HCT116 (cell line): Measurements from ENCODE around the gene GMIP. TPM values are rescaled to one million over a fixed set of nuclear protein-coding genes. Genes with fewer than 3 reads are reported as not detected.

Experiments used
- ATAC-seq: fragments of 200-7000 bp; cut with Tn5 transposase; 2 replicates; pipeline ENCODE4 v1.9.1; 2020; ENCODE audit warnings: mild to moderate bottlenecking, moderate library complexity
- BruUV-seq: library from RNA; stranded (reverse); fragments of 400-500 nt; replicated peaks from 2 replicates; lab custom pipeline; 2021; lab: Mats Ljungman, UMichigan
- CTCF ChIA-PET: fragments of 300-600 bp; sonication (Branson Sonifier 250); formaldehyde crosslinking; loops from one replicate; lab custom pipeline; 2021; ENCODE audit warnings: antibody characterized with exemption; lab: Charles Lee
- POLR2A ChIA-PET: fragments of 300-600, 350-600 bp; sonication (Branson Sonifier 250); formaldehyde crosslinking; loops from one replicate; lab custom pipeline; 2021; ENCODE audit warnings: antibody characterized with exemption; lab: Charles Lee
- RAD21 ChIA-PET, 2 experiments: fragments of 300-600 bp; sonication (Branson Sonifier 250); formaldehyde crosslinking; loops; one replicate each; lab custom pipeline; 2023; ENCODE audit warnings: low total read pairs in 2 of 2; ENCODE audit not compliant: uncharacterized antibody in 2 of 2, unreplicated experiment in 2 of 2, low non-redundant PET in 1 of 2; lab: Charles Lee
- DNase-seq: peaks from one replicate; pipeline ENCODE4 v3.0.0-alpha.2; 2010; ENCODE audit warnings: low read depth, low spot score
- H2AFZ ChIP-seq: fragments of 200-600 bp; shearing (Covaris generic), sonication (generic); 2 replicates; pipeline ENCODE4 v1.6.1; 2017; ENCODE audit warnings: low read depth, mixed run types, mixed read lengths, antibody characterized with exemption, low read length; ENCODE audit not compliant: poor library complexity, severe bottlenecking
- H3K27ac ChIP-seq: 2 replicates; pipeline ENCODE4 v1.5.1; 2012; ENCODE audit warnings: low read depth, low read length
- H3K27me3 ChIP-seq: fragments of 200-600 bp; sonication (generic); 2 replicates; pipeline ENCODE4 v1.6.1; 2016; ENCODE audit warnings: mixed run types, low read length, mixed read lengths; ENCODE audit not compliant: insufficient read depth
- H3K36me3 ChIP-seq, 2 experiments: fragments of 200-500 bp in 1 of 2; fragments of 200-600 bp in 1 of 2; sonication (Bioruptor generic) in 1 of 2; sonication (generic) in 1 of 2; 2 replicates each; pipeline versions ENCODE4 v1.5.1 to v1.6.1; 2014 to 2016; ENCODE audit warnings: low read length in 2 of 2, inconsistent platforms in 1 of 2, mixed read lengths in 1 of 2, mixed run types in 1 of 2; ENCODE audit not compliant: insufficient read depth in 2 of 2, control insufficient read depth in 1 of 2
- H3K4me1 ChIP-seq, 2 experiments: fragments of 200-600 bp in 1 of 2; sonication (generic) in 1 of 2; 2 replicates each; pipeline versions ENCODE4 v1.5.1 to v1.6.1; 2012 to 2017; ENCODE audit warnings: low read length in 2 of 2, inconsistent platforms in 1 of 2, mild to moderate bottlenecking in 1 of 2, mixed read lengths in 1 of 2, mixed run types in 1 of 2, moderate library complexity in 1 of 2; ENCODE audit not compliant: insufficient read depth in 2 of 2, control insufficient read depth in 1 of 2
- H3K4me2 ChIP-seq: fragments of 200-600 bp; sonication (generic); 2 replicates; pipeline ENCODE4 v1.6.1; 2017; ENCODE audit warnings: mixed run types, low read length, mixed read lengths
- H3K4me3 ChIP-seq, 2 experiments: fragments of 200-600 bp in 1 of 2; sonication (generic) in 1 of 2; replicated peaks in 1 of 2; 2 replicates each; pipeline ENCODE4 v1.5.1; 2011 to 2016; ENCODE audit warnings: low read length in 2 of 2, control low read depth in 1 of 2, low read depth in 1 of 2, mild to moderate bottlenecking in 1 of 2, mixed read lengths in 1 of 2, mixed run types in 1 of 2
- H3K79me2 ChIP-seq: fragments of 200-600 bp; sonication (generic); 2 replicates; pipeline ENCODE4 v1.6.1; 2017; ENCODE audit warnings: mild to moderate bottlenecking, mixed run types, low read length, moderate library complexity, mixed read lengths; ENCODE audit not compliant: insufficient read depth
- H3K9ac ChIP-seq: fragments of 200-600 bp; sonication (generic); 2 replicates; pipeline ENCODE4 v1.6.1; 2016; ENCODE audit warnings: low read length, mixed read lengths
- H3K9me2 ChIP-seq: fragments of 200-600 bp; sonication (generic), shearing (Covaris generic); 2 replicates; pipeline ENCODE4 v1.6.1; 2017; ENCODE audit warnings: mixed run types, mild to moderate bottlenecking, moderate library complexity; ENCODE audit not compliant: insufficient read depth
- H3K9me3 ChIP-seq, 2 experiments: fragments of 200-500 bp in 1 of 2; fragments of 200-600 bp in 1 of 2; sonication (Bioruptor generic) in 1 of 2; sonication (generic) in 1 of 2; 2 replicates each; pipeline ENCODE4 v1.6.1; 2014 to 2017; ENCODE audit warnings: low read length in 2 of 2, mixed read lengths in 2 of 2, inconsistent platforms in 1 of 2, low read depth in 1 of 2, mild to moderate bottlenecking in 1 of 2, mixed run types in 1 of 2, moderate library complexity in 1 of 2; ENCODE audit not compliant: control insufficient read depth in 1 of 2, insufficient read depth in 1 of 2
- H4K20me1 ChIP-seq: fragments of 200-600 bp; sonication (generic), shearing (Covaris generic); 2 replicates; pipeline ENCODE4 v1.6.1; 2017; ENCODE audit warnings: mixed run types, mild to moderate bottlenecking, moderate library complexity; ENCODE audit not compliant: insufficient read depth
- CBX3 ChIP-seq: IDR thresholded peaks from 2 replicates; pipeline ENCODE4 v1.6.1; 2012; ENCODE audit warnings: low read depth
- ELF1 ChIP-seq: IDR thresholded peaks from 2 replicates; pipeline ENCODE4 v1.6.1; 2012; ENCODE audit warnings: low read depth, borderline replicate concordance
- EZH2 ChIP-seq: fragments of 200-600 bp; sonication (generic); IDR thresholded peaks from 2 replicates; pipeline ENCODE4 v1.6.1; 2017; ENCODE audit warnings: antibody characterized with exemption, mixed run types
- EZH2phosphoT487 ChIP-seq: fragments of 200-600 bp; IDR thresholded peaks from 2 replicates; pipeline ENCODE4 v1.6.1; 2018; ENCODE audit warnings: antibody characterized with exemption, borderline replicate concordance
- FOSL1 ChIP-seq: IDR thresholded peaks from 2 replicates; pipeline ENCODE4 v1.6.1; 2012; ENCODE audit warnings: low read depth
- JUND ChIP-seq: IDR thresholded peaks from 2 replicates; pipeline ENCODE4 v1.6.1; 2012
- POLR2A ChIP-seq: IDR thresholded peaks from 2 replicates; pipeline ENCODE4 v1.7.0; 2011; ENCODE audit warnings: borderline replicate concordance; ENCODE audit not compliant: insufficient read depth, insufficient read length; ENCODE audit errors: extremely low read depth
- RAD21 ChIP-seq: IDR thresholded peaks from 2 replicates; pipeline ENCODE4 v1.6.1; 2012; ENCODE audit warnings: low read depth, mild to moderate bottlenecking
- REST ChIP-seq: IDR thresholded peaks from 2 replicates; pipeline ENCODE4 v1.6.1; 2012; ENCODE audit warnings: low read depth
- SIN3A ChIP-seq: IDR thresholded peaks from 2 replicates; pipeline ENCODE4 v1.6.1; 2012; ENCODE audit warnings: low read depth
- ZBTB33 ChIP-seq: IDR thresholded peaks from 2 replicates; pipeline ENCODE4 v1.6.1; 2011; ENCODE audit warnings: mild to moderate bottlenecking, low read length, moderate library complexity; ENCODE audit not compliant: insufficient replicate concordance; ENCODE audit errors: extremely low read depth
- ZFX ChIP-seq: fragments of 450-650 bp; IDR thresholded peaks from 2 replicates; pipeline ENCODE4 v1.6.1; 2017
- intact Hi-C: fragments of 100-400 bp; cut with micrococcal nuclease; formaldehyde crosslinking; loops from 2 replicates; pipeline ENCODE4 v1.10.0; 2022
- total RNA-seq: library from RNA; stranded (reverse); gene quantifications from one replicate; pipeline ENCODE4 v1.2.1, GENCODE V29; 2021; ENCODE audit not compliant: unreplicated experiment
- TF ChIP-seq, protein P1 (sequence below): IDR thresholded peaks from 2 replicates; pipeline ENCODE4 v1.6.1; 2012

GMIP gene
- total RNA-seq, 1 experiment from 2014 or later = 16.3 TPM

DNA sequence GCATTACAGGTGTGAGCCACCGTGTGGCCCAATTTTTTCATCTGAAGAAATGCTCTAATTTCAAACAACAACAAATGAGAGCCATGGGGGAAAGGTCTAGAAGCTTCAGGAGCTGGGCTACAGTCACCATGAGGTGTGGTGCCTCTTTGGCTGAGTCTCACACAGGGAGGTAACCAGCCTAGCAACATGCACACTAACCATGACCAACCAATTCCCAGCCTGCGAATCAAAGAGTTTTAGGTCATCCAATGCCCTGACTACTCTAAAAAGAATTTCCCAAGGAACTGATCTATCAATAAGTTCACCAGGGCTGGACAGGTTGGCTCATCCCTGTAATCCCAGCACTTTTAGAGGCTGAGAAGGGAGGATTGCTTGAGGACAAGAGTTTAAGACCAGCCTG is 54.9 kb downstream of the GMIP start:
- Histone ChIP-seq H2AFZ (no peak overlapping the region), H3K9me2 (no peaks in the 10 kb centered on the region), H3K27me3 (no peaks in the 10 kb centered on the region), H3K9ac (no peak overlapping the region), H3K4me2 (peak overlapping the region; percentile 23; the same call in 1 of the 2 replicates), H3K9me3 (no peaks in the 10 kb centered on the region), H3K4me1 (peaks cover 9 to 25% of the 10 kb centered on the region in 2 experiments), H4K20me1 (no peaks in the 10 kb centered on the region), H3K36me3 (0 out of 4 replicates have a peak, but pooled peaks cover 0 to 8% of the 10 kb centered on the region in 2 experiments), H3K79me2 (no peaks in the 10 kb centered on the region), H3K4me3 (no peak overlapping the region), H3K27ac (no peak overlapping the region)
- RAD21 ChIA-PET = no interaction called here
- intact Hi-C loops = no loop called here
- BruUV-seq = no TSS peak
- TF ChIP-seq, protein P1, sequence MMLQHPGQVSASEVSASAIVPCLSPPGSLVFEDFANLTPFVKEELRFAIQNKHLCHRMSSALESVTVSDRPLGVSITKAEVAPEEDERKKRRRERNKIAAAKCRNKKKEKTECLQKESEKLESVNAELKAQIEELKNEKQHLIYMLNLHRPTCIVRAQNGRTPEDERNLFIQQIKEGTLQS = no peak
- TF ChIP-seq ZBTB33 (no peak), RAD21 (no peak), ZFX (no peak), SIN3A (no peak), EZH2 (no peak), REST (no peak), ELF1 (no peak), FOSL1 (no peak), CBX3 (no peak), JUND (no peak), POLR2A (no peak), EZH2phosphoT487 (no peak)
- POLR2A ChIA-PET = no interaction called here
- CTCF ChIA-PET = no interaction called here
- ATAC-seq = peak; percentile 35; the same call in 1 of the 2 replicates
- DNase-seq = no peak
